Measurements from ENCODE around the gene PDE3A.

The PDE3A gene

GRCh38 chr12:20463913-20464524, 95.7 kb downstream of the PDE3A start:
- no peak for DNase-seq

GRCh38 chr12:20469300-20469699, 101.0 kb downstream of the PDE3A start:
- DNase-seq = no peak

- DNase-seq = no peak
Observed at GRCh38 chr12:20469756-20470155, 101.4 kb downstream of the PDE3A start.

- no peak for DNase-seq
Observed at GRCh38 chr12:20472102-20472782, 103.9 kb downstream of the PDE3A start.

- DNase-seq = no peak
Observed at GRCh38 chr12:20473133-20473532, 104.8 kb downstream of the PDE3A start.

GRCh38 chr12:20474016-20474415, 105.7 kb downstream of the PDE3A start:
- DNase-seq = no peak

GRCh38 chr12:20474443-20474842, 106.1 kb downstream of the PDE3A start:
- DNase-seq = no peak

- DNase-seq = no peak
Observed at GRCh38 chr12:20475542-20475941, 107.2 kb downstream of the PDE3A start.

GRCh38 chr12:20476551-20476950, 108.2 kb downstream of the PDE3A start:
- DNase-seq = no peak

- no peak for DNase-seq
Observed at GRCh38 chr12:20477255-20477654, 108.9 kb downstream of the PDE3A start.

- no peak for DNase-seq
Observed at GRCh38 chr12:20477672-20478071, 109.3 kb downstream of the PDE3A start.

- DNase-seq = no peak
Observed at GRCh38 chr12:20482491-20483054, 114.2 kb downstream of the PDE3A start.

GRCh38 chr12:20483776-20484175, 115.4 kb downstream of the PDE3A start:
- DNase-seq = no peak

GRCh38 chr12:20486233-20486632, 117.9 kb downstream of the PDE3A start:
- DNase-seq = no peak

- DNase-seq = no peak
Observed at GRCh38 chr12:20487519-20487918, 119.2 kb downstream of the PDE3A start.

GRCh38 chr12:20489645-20490044, 121.3 kb downstream of the PDE3A start:
- no peak for DNase-seq

GRCh38 chr12:20490213-20490612, 121.9 kb downstream of the PDE3A start:
- DNase-seq = no peak

GRCh38 chr12:20491290-20491689, 123.0 kb downstream of the PDE3A start:
- DNase-seq = no peak

GRCh38 chr12:20492251-20492760, 124.0 kb downstream of the PDE3A start:
- no peak for DNase-seq

- DNase-seq = no peak
Observed at GRCh38 chr12:20493934-20494333, 125.6 kb downstream of the PDE3A start.

GRCh38 chr12:20494851-20495250, 126.5 kb downstream of the PDE3A start:
- DNase-seq = no peak

- no peak for DNase-seq
Observed at GRCh38 chr12:20495997-20496396, 127.7 kb downstream of the PDE3A start.

- no peak for DNase-seq
Observed at GRCh38 chr12:20497707-20498106, 129.4 kb downstream of the PDE3A start.

GRCh38 chr12:20501958-20502357, 133.6 kb downstream of the PDE3A start:
- DNase-seq = no peak
